Thymus (tissue), 11 donors: ENCODE results near the gene STH. TPM values are rescaled to one million over a fixed set of nuclear protein-coding genes. Genes with fewer than 3 reads are reported as not detected.

Experiments
- DNase-seq, 9 donors: peaks; one replicate each; pipeline ENCODE4 v3.0.0-alpha.2; 2013; ENCODE audit warnings: low spot score in 9 of 9, low read depth in 6 of 9, missing footprints in 1 of 9
- H3K27ac ChIP-seq, 2 donors: one replicate each; pipeline ENCODE4 v1.5.1; 2013; ENCODE audit warnings: control low read depth in 1 of 2, low read depth in 1 of 2, low read length in 1 of 2, mild to moderate bottlenecking in 1 of 2, moderate library complexity in 1 of 2
- H3K27me3 ChIP-seq, 2 donors: one replicate each; pipeline ENCODE4 v1.5.1; 2013; ENCODE audit warnings: low read length in 1 of 2; ENCODE audit not compliant: control insufficient read depth in 2 of 2, insufficient read depth in 1 of 2
- H3K36me3 ChIP-seq, 2 donors: one replicate each; pipeline ENCODE4 v1.5.1; 2013; ENCODE audit warnings: low read length in 1 of 2, mild to moderate bottlenecking in 1 of 2, moderate library complexity in 1 of 2; ENCODE audit not compliant: control insufficient read depth in 2 of 2, insufficient read depth in 2 of 2
- H3K4me1 ChIP-seq, 2 donors: one replicate each; pipeline ENCODE4 v1.5.1; 2013; ENCODE audit warnings: low read length in 2 of 2; ENCODE audit not compliant: control insufficient read depth in 2 of 2, insufficient read depth in 2 of 2
- H3K4me3 ChIP-seq, 2 donors: one replicate each; pipeline ENCODE4 v1.5.1; 2013; ENCODE audit warnings: low read length in 2 of 2, control low read depth in 1 of 2, mild to moderate bottlenecking in 1 of 2
- H3K9me3 ChIP-seq, 2 donors: one replicate each; pipeline ENCODE4 v1.5.1; 2013; ENCODE audit warnings: low read length in 1 of 2, mild to moderate bottlenecking in 1 of 2; ENCODE audit not compliant: control insufficient read depth in 2 of 2, insufficient read depth in 1 of 2
- WGBS: extraction: QIAGEN DNeasy Blood & Tissue Kit; methylation state at CpG from one replicate; pipeline ENCODE4 v1.1.7; 2013; 5-methylcytosine and 5-hydroxymethylcytosine counted together
- polyA plus RNA-seq: library from polyadenylated mRNA; stranded (reverse); fragments of 200-250 nt; gene quantifications from one replicate; pipeline ENCODE4 v1.2.3, GENCODE V29; 2013
- total RNA-seq: library from RNA; stranded (reverse); fragments of 120-200 nt; gene quantifications from one replicate; pipeline ENCODE4 v1.2.4, GENCODE V29; 2013
- donor health status: healthy.

STH gene
- total and polyA plus RNA-seq, 2 donors, result not detected

DNA sequence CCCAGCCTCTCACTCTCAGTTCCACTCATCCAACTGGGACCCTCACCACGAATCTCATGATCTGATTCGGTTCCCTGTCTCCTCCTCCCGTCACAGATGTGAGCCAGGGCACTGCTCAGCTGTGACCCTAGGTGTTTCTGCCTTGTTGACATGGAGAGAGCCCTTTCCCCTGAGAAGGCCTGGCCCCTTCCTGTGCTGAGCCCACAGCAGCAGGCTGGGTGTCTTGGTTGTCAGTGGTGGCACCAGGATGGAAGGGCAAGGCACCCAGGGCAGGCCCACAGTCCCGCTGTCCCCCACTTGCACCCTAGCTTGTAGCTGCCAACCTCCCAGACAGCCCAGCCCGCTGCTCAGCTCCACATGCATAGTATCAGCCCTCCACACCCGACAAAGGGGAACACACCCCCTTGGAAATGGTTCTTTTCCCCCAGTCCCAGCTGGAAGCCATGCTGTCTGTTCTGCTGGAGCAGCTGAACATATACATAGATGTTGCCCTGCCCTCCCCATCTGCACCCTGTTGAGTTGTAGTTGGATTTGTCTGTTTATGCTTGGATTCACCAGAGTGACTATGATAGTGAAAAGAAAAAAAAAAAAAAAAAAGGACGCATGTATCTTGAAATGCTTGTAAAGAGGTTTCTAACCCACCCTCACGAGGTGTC is 26.6 kb downstream of the STH start:
- DNase-seq, result no peak
- H3K9me3 ChIP-seq, result no peaks in the 10 kb centered on the region
- H3K27me3 ChIP-seq, result no peaks in the 10 kb centered on the region
- peaks cover 12 to 63% of the 10 kb centered on the region in 2 donors for H3K36me3 ChIP-seq
- no peak overlapping the region for H3K27ac ChIP-seq
- WGBS, result 94% methylated on average over 8 of the region's 8 CpGs
- no peak overlapping the region for H3K4me3 ChIP-seq
- H3K4me1 ChIP-seq, result no peaks in the 10 kb centered on the region

DNA sequence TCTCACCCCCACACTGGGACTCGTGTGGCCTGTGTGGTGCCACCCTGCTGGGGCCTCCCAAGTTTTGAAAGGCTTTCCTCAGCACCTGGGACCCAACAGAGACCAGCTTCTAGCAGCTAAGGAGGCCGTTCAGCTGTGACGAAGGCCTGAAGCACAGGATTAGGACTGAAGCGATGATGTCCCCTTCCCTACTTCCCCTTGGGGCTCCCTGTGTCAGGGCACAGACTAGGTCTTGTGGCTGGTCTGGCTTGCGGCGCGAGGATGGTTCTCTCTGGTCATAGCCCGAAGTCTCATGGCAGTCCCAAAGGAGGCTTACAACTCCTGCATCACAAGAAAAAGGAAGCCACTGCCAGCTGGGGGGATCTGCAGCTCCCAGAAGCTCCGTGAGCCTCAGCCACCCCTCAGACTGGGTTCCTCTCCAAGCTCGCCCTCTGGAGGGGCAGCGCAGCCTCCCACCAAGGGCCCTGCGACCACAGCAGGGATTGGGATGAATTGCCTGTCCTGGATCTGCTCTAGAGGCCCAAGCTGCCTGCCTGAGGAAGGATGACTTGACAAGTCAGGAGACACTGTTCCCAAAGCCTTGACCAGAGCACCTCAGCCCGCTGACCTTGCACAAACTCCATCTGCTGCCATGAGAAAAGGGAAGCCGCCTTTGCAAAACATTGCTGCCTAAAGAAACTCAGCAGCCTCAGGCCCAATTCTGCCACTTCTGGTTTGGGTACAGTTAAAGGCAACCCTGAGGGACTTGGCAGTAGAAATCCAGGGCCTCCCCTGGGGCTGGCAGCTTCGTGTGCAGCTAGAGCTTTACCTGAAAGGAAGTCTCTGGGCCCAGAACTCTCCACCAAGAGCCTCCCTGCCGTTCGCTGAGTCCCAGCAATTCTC is 27.4 kb downstream of the STH start:
- Histone ChIP-seq H3K4me3 (no peak overlapping the region), H3K9me3 (no peaks in the 10 kb centered on the region), H3K36me3 (peaks cover 19 to 70% of the 10 kb centered on the region in 2 donors), H3K27me3 (no peaks in the 10 kb centered on the region), H3K27ac (no peak overlapping the region), H3K4me1 (no peaks in the 10 kb centered on the region)
- WGBS, result 96% methylated on average over 17 of the region's 17 CpGs
- no peak for DNase-seq

GRCh38 chr17:46027048-46027975 is 28.3 kb downstream of the STH start:
- no peak for DNase-seq
- H3K4me3 ChIP-seq, result no peak overlapping the region
- H3K36me3 ChIP-seq, result peaks cover 29 to 79% of the 10 kb centered on the region in 2 donors
- no peak overlapping the region for H3K27ac ChIP-seq
- WGBS, result 95% methylated on average over 12 of the region's 12 CpGs
- H3K9me3 ChIP-seq, result no peaks in the 10 kb centered on the region
- H3K27me3 ChIP-seq, result no peaks in the 10 kb centered on the region
- H3K4me1 ChIP-seq, result no peaks in the 10 kb centered on the region

DNA sequence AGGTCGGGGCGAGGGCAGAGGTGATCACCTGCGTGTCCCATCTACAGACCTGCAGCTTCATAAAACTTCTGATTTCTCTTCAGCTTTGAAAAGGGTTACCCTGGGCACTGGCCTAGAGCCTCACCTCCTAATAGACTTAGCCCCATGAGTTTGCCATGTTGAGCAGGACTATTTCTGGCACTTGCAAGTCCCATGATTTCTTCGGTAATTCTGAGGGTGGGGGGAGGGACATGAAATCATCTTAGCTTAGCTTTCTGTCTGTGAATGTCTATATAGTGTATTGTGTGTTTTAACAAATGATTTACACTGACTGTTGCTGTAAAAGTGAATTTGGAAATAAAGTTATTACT is 28.9 kb downstream of the STH start:
- Histone ChIP-seq H3K9me3 (no peaks in the 10 kb centered on the region), H3K4me3 (no peak overlapping the region), H3K4me1 (no peaks in the 10 kb centered on the region), H3K27ac (no peak overlapping the region), H3K36me3 (peaks cover 35 to 82% of the 10 kb centered on the region in 2 donors), H3K27me3 (no peaks in the 10 kb centered on the region)
- WGBS, result 95% methylated on average over 4 of the region's 4 CpGs
- no peak for DNase-seq

- Histone ChIP-seq H3K4me3 (no peak overlapping the region), H3K27ac (no peak overlapping the region), H3K9me3 (no peaks in the 10 kb centered on the region), H3K27me3 (no peaks in the 10 kb centered on the region), H3K36me3 (peaks cover 39 to 82% of the 10 kb centered on the region in 2 donors), H3K4me1 (no peaks in the 10 kb centered on the region)
- DNase-seq, result no peak
- 97% methylated on average over 3 of the region's 3 CpGs for WGBS
These were observed 29.3 kb downstream of the STH start for GRCh38 chr17:46028374-46028773.

DNA sequence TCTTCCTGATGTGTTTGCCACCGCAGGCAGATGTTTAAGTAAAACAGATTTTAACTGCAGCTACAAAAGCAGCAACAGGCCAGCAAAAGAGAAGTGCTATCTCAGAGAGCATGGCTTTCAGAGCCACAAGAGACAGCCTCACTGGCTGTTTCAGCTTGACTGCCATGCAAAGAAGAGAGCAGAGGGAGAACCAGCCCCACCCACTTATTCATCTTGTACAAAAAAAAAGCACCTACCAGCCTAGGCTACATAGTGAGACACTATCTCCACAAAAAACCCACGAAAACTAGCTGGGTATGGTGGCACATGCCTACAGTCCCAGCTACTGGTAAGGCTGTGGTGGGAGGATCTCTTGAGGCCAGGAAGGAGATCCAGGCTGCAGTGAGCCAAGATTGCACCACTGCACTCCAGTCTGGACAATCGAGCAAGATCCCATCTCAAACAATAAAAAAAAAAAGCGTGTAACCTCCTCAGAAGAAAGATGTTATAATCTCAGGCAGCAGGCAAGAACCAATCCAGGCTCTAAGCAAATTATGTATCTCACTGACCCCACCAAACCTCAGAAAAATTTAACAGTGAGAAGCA is 30.0 kb downstream of the STH start:
- H3K4me1 ChIP-seq, result no peaks in the 10 kb centered on the region
- no peak overlapping the region for H3K27ac ChIP-seq
- WGBS, result 94% methylated on average over 4 of the region's 4 CpGs
- H3K9me3 ChIP-seq, result no peaks in the 10 kb centered on the region
- DNase-seq, result no peak
- H3K4me3 ChIP-seq, result no peak overlapping the region
- H3K36me3 ChIP-seq, result peaks cover 46 to 84% of the 10 kb centered on the region in 2 donors
- H3K27me3 ChIP-seq, result no peaks in the 10 kb centered on the region

GRCh38 chr17:46029627-46030026 is 30.6 kb downstream of the STH start:
- no peak overlapping the region for H3K4me3 ChIP-seq
- peaks cover 52 to 89% of the 10 kb centered on the region in 2 donors for H3K36me3 ChIP-seq
- H3K4me1 ChIP-seq, result no peaks in the 10 kb centered on the region
- 99% methylated on average over 6 of the region's 6 CpGs for WGBS
- H3K27me3 ChIP-seq, result no peaks in the 10 kb centered on the region
- H3K27ac ChIP-seq, result no peak overlapping the region
- no peaks in the 10 kb centered on the region for H3K9me3 ChIP-seq
- no peak for DNase-seq

DNA sequence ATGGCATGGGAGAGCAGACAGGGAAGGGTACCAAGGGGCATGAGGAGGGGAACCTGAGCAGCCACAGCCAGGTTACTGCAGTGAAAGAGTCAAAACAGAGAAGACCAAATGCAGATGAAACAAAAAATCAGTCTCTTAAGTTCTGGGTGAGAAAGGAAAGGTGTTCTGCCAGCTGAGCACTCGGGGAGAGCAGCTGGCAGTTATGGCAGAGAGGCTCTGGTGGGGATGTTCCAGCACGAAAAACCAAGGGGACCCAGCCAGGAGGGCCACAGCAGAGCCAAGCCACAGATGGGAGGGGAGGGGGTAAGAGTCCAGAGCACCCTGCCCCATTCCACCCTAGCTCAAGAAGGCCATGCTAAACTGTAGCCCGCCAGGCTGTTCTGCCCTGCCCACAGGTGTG is 31.7 kb downstream of the STH start:
- Histone ChIP-seq H3K27me3 (no peaks in the 10 kb centered on the region), H3K27ac (no peak overlapping the region), H3K36me3 (peaks cover 62 to 93% of the 10 kb centered on the region in 2 donors), H3K9me3 (no peaks in the 10 kb centered on the region), H3K4me1 (no peaks in the 10 kb centered on the region), H3K4me3 (no peak overlapping the region)
- no peak for DNase-seq
- 92% methylated on average over 3 of the region's 3 CpGs for WGBS
